HEK293T (cell line): ENCODE data around the gene FSD2.
"Not testable (repeated sequence)": the region's sequence is repeated elsewhere in the genome, so short reads cannot be mapped to it uniquely, and the experiment has no call there.

Source experiments
- CTCF ChIA-PET: fragments of 350-600 bp; formaldehyde crosslinking; extraction: SDS; loops from one replicate; lab custom pipeline; 2021; ENCODE audit warnings: antibody characterized with exemption, inconsistent platforms; lab: Yijun Ruan, JAX
- POLR2A ChIA-PET: fragments of 350-600 bp; formaldehyde crosslinking; extraction: SDS; loops from one replicate; lab custom pipeline; 2020; ENCODE audit warnings: antibody characterized with exemption, inconsistent platforms; lab: Yijun Ruan, JAX
- DNase-seq: peaks from one replicate; pipeline ENCODE4 v3.0.0; 2012; ENCODE audit warnings: mixed read lengths; ENCODE audit errors: extremely low spot score
- ARNT ChIP-seq: fragments of 450-650 bp; IDR thresholded peaks from 2 replicates; pipeline ENCODE4 v1.6.1; 2017; ENCODE audit warnings: mild to moderate bottlenecking
- BHLHE40 ChIP-seq: fragments of 450-650 bp; IDR thresholded peaks from 2 replicates; pipeline ENCODE4 v1.6.1; 2016; ENCODE audit warnings: mild to moderate bottlenecking, moderate library complexity, borderline replicate concordance
- CTBP1 ChIP-seq: fragments of 450-650 bp; IDR thresholded peaks from 2 replicates; pipeline ENCODE4 v1.6.1; 2016; ENCODE audit warnings: borderline replicate concordance
- ELF4 ChIP-seq: fragments of 450-650 bp; IDR thresholded peaks from 2 replicates; pipeline ENCODE4 v1.6.1; 2017; ENCODE audit warnings: antibody characterized with exemption
- FOXA1 ChIP-seq: fragments of 450-650 bp; IDR thresholded peaks from 2 replicates; pipeline ENCODE4 v1.6.1; 2016; ENCODE audit warnings: mild to moderate bottlenecking
- FOXK2 ChIP-seq: fragments of 450-650 bp; IDR thresholded peaks from 2 replicates; pipeline ENCODE4 v1.6.1; 2016; ENCODE audit warnings: mild to moderate bottlenecking
- FOXM1 ChIP-seq: fragments of 450-650 bp; IDR thresholded peaks from 2 replicates; pipeline ENCODE4 v1.6.1; 2017; ENCODE audit warnings: mild to moderate bottlenecking, borderline replicate concordance
- HDGF ChIP-seq: fragments of 450-650 bp; IDR thresholded peaks from 2 replicates; pipeline ENCODE4 v1.6.1; 2017; ENCODE audit warnings: antibody characterized with exemption, borderline replicate concordance
- L3MBTL2 ChIP-seq: fragments of 450-650 bp; conservative IDR thresholded peaks from 2 replicates; pipeline ENCODE4 v1.6.1; 2016; ENCODE audit warnings: mild to moderate bottlenecking
- LEF1 ChIP-seq: fragments of 450-650 bp; IDR thresholded peaks from 2 replicates; pipeline ENCODE4 v1.6.1; 2017; ENCODE audit warnings: mild to moderate bottlenecking, borderline replicate concordance
- NFRKB ChIP-seq: fragments of 450-650 bp; IDR thresholded peaks from 2 replicates; pipeline ENCODE4 v1.6.1; 2016; ENCODE audit warnings: mild to moderate bottlenecking, moderate library complexity
- PKNOX1 ChIP-seq: fragments of 450-650 bp; IDR thresholded peaks from 2 replicates; pipeline ENCODE4 v1.6.1; 2016
- SP1 ChIP-seq: fragments of 450-650 bp; IDR thresholded peaks from 2 replicates; pipeline ENCODE4 v1.6.1; 2017
- SUZ12 ChIP-seq: fragments of 450-650 bp; IDR thresholded peaks from 2 replicates; pipeline ENCODE4 v1.6.1; 2016; ENCODE audit warnings: mild to moderate bottlenecking
- TARDBP ChIP-seq: fragments of 450-650 bp; IDR thresholded peaks from 2 replicates; pipeline ENCODE4 v1.6.1; 2016
- ZNF384 ChIP-seq: fragments of 450-650 bp; IDR thresholded peaks from 2 replicates; pipeline ENCODE4 v1.6.1; 2016

FSD2 gene

GRCh38 chr15:82774496-82774895 lies 31.4 kb downstream of the FSD2 start:
- TF ChIP-seq HDGF, result no peak
- no peak for TF ChIP-seq L3MBTL2
- no peak for TF ChIP-seq PKNOX1
- no peak for TF ChIP-seq BHLHE40
- TF ChIP-seq ELF4, result no peak
- TF ChIP-seq TARDBP, result no peak
- TF ChIP-seq FOXM1, result no peak
- no peak for TF ChIP-seq SUZ12
- POLR2A ChIA-PET, result interaction anchor here (1.2 to 2.2 kb wide), 2 partner anchors 10 to 24 kb away, joined by 3 to 11 read pairs; no protein-coding TSS in a partner anchor
- no peak for DNase-seq
- CTCF ChIA-PET, result no interaction called here

- ChIA-PET POLR2A (interaction anchor here (2.9 kb wide), 1 partner anchor 21 kb away, joined by 22 read pairs; no protein-coding TSS in a partner anchor), CTCF (no interaction called here)
- no peak for DNase-seq
- TF ChIP-seq CTBP1 (no peak), TARDBP (no peak), HDGF (no peak), BHLHE40 (no peak), ELF4 (no peak), L3MBTL2 (no peak)
These were observed 33.9 kb downstream of the FSD2 start for GRCh38 chr15:82771789-82772607.

- DNase-seq, result no peak
- TF ChIP-seq NFRKB (no peak), SUZ12 (no peak), HDGF (no peak), PKNOX1 (no peak), ELF4 (no peak), CTBP1 (no peak), L3MBTL2 (no peak), FOXA1 (no peak), FOXK2 (no peak)
- ChIA-PET CTCF (no interaction called here), POLR2A (interaction anchor here (6.6 kb wide), 1 partner anchor 18 kb away, joined by 58 read pairs; no protein-coding TSS in a partner anchor)
These were observed 37.3 kb downstream of the FSD2 start for GRCh38 chr15:82768414-82769054.

GRCh38 chr15:82767163-82767829 lies 38.6 kb downstream of the FSD2 start:
- DNase-seq, result no peak
- TF ChIP-seq LEF1, result no peak
- no peak for TF ChIP-seq CTBP1
- no peak for TF ChIP-seq NFRKB
- no peak for TF ChIP-seq BHLHE40
- TF ChIP-seq ZNF384, result no peak
- TF ChIP-seq HDGF, result no peak
- no peak for TF ChIP-seq SUZ12
- TF ChIP-seq PKNOX1, result no peak
- no peak for TF ChIP-seq FOXA1
- no peak for TF ChIP-seq TARDBP
- TF ChIP-seq ELF4, result no peak
- no peak for TF ChIP-seq FOXK2
- TF ChIP-seq L3MBTL2, result no peak
- TF ChIP-seq ARNT, result no peak
- TF ChIP-seq FOXM1, result no peak
- no peak for TF ChIP-seq SP1
- CTCF ChIA-PET, result no interaction called here
- POLR2A ChIA-PET, result interaction anchor here (6.6 kb wide), 1 partner anchor 17 kb away, joined by 58 read pairs; no protein-coding TSS in a partner anchor

GRCh38 chr15:82766201-82766600 lies 39.7 kb downstream of the FSD2 start:
- POLR2A ChIA-PET, result interaction anchor here (0.7 to 6.6 kb wide), 3 partner anchors 8 to 230 kb away, joined by 3 to 58 read pairs (median 3); no protein-coding TSS in a partner anchor
- DNase-seq, CTCF ChIA-PET: not testable (repeated sequence)

- TF ChIP-seq FOXK2 (no peak), LEF1 (no peak), L3MBTL2 (no peak), ELF4 (no peak), TARDBP (no peak), SP1 (no peak), BHLHE40 (no peak), ARNT (no peak), HDGF (no peak), PKNOX1 (no peak), SUZ12 (no peak), NFRKB (no peak), CTBP1 (no peak), ZNF384 (no peak), FOXM1 (no peak)
- ChIA-PET CTCF (interaction anchor here (0.5 kb wide), 1 partner anchor 201 kb away, joined by 5 read pairs; no protein-coding TSS in a partner anchor), POLR2A (interaction anchor here (6.6 kb wide), 1 partner anchor 14 kb away, joined by 58 read pairs; no protein-coding TSS in a partner anchor)
- DNase-seq, result no peak
These were observed 41.1 kb downstream of the FSD2 start for GRCh38 chr15:82764740-82765139.
